Ascending aorta (tissue), 2 donors: ENCODE results near the gene ATXN1. TPM values are rescaled to one million over a fixed set of nuclear protein-coding genes. Genes with fewer than 3 reads are reported as not detected.

ENCODE experiments used
- DNase-seq, 2 donors: peaks; one replicate each; pipeline ENCODE4 v3.0.0-alpha.2; 2019; ENCODE audit warnings: low spot score in 2 of 2
- H3K27ac ChIP-seq, 2 donors: fragments of 200-600 bp; sonication (generic); one replicate each; pipeline ENCODE4 v1.5.1; 2016 to 2017; ENCODE audit warnings: mild to moderate bottlenecking in 1 of 2
- H3K27me3 ChIP-seq: fragments of 200-600 bp; sonication (generic); one replicate; pipeline ENCODE4 v1.5.1; 2017
- H3K36me3 ChIP-seq, 2 donors: fragments of 200-600 bp; sonication (generic); one replicate each; pipeline ENCODE4 v1.5.1; 2016
- H3K4me1 ChIP-seq, 2 donors: fragments of 200-600 bp; sonication (generic); one replicate each; pipeline ENCODE4 v1.5.1; 2016 to 2017; ENCODE audit warnings: mild to moderate bottlenecking in 1 of 2
- H3K4me3 ChIP-seq, 2 donors: fragments of 200-600 bp; sonication (generic); one replicate each; pipeline ENCODE4 v1.5.1; 2016 to 2017; ENCODE audit warnings: mild to moderate bottlenecking in 1 of 2
- H3K9me3 ChIP-seq, 2 donors: fragments of 200-600 bp; sonication (generic); one replicate each; pipeline ENCODE4 v1.5.1; 2016
- CTCF ChIP-seq, 3 experiments: fragments of 200-600 bp in 2 of 3; fragments of 450-650 bp in 1 of 3; sonication (generic) in 2 of 3; IDR thresholded peaks; one replicate each; pipeline ENCODE4 v1.5.1; 2016 to 2019; ENCODE audit warnings: antibody characterized with exemption in 3 of 3, mild to moderate bottlenecking in 1 of 3, moderate library complexity in 1 of 3
- intact Hi-C: fragments of 100-400 bp; cut with DNase I; formaldehyde crosslinking; loops from one replicate; pipeline ENCODE4 v1.15.1; 2023
- total RNA-seq: library from RNA; depleted of rRNA; stranded (reverse); fragments of >200 nt; gene quantifications from one replicate; pipeline ENCODE4 v1.1.0, GENCODE V29; 2016

ATXN1 gene
- total RNA-seq, 1 donor from 2014 or later = 68.3 TPM

- Histone ChIP-seq H3K27me3 (no peaks in the 10 kb centered on the region), H3K36me3 (peaks cover 17 to 21% of the 10 kb centered on the region in 2 donors), H3K4me3 (no peak overlapping the region), H3K9me3 (no peaks in the 10 kb centered on the region), H3K4me1 (peaks cover 0 to 21% of the 10 kb centered on the region in 2 donors), H3K27ac (no peak overlapping the region)
- DNase-seq = peak in 1 of 2 donors; percentile 46
- intact Hi-C loops = no loop called here
- TF ChIP-seq CTCF (IDR thresholded peaks at IDR 0.05) = no peak
Observed at GRCh38 chr6:16326531-16326930, 434.7 kb downstream of the ATXN1 start.

GRCh38 chr6:16324606-16325225, 436.5 kb downstream of the ATXN1 start:
- DNase-seq = peak in 1 of 2 donors; percentile 1
- no peak for TF ChIP-seq CTCF (IDR thresholded peaks at IDR 0.05)
- Histone ChIP-seq H3K27me3 (no peaks in the 10 kb centered on the region), H3K9me3 (no peaks in the 10 kb centered on the region), H3K27ac (no peak overlapping the region), H3K36me3 (peaks cover 17 to 21% of the 10 kb centered on the region in 2 donors), H3K4me1 (peaks cover 9 to 33% of the 10 kb centered on the region in 2 donors), H3K4me3 (no peak overlapping the region)
- intact Hi-C loops = loop anchor here (5.0 kb wide), 2 partner anchors 107 to 438 kb away; partner anchors contain the start of gene ATXN1

- no peak overlapping the region for H3K4me3 ChIP-seq
- no peaks in the 10 kb centered on the region for H3K9me3 ChIP-seq
- peaks cover 9 to 38% of the 10 kb centered on the region in 2 donors for H3K4me1 ChIP-seq
- no peaks in the 10 kb centered on the region for H3K27me3 ChIP-seq
- TF ChIP-seq CTCF (IDR thresholded peaks at IDR 0.05) = no peak
- intact Hi-C loops = loop anchor here (5.0 kb wide), 2 partner anchors 107 to 438 kb away; partner anchors contain the start of gene ATXN1
- H3K36me3 ChIP-seq = peaks cover 17 to 21% of the 10 kb centered on the region in 2 donors
- DNase-seq = no peak
- H3K27ac ChIP-seq = no peak overlapping the region
Observed at GRCh38 chr6:16324184-16324583, 437.1 kb downstream of the ATXN1 start.

GRCh38 chr6:16322666-16323312, 438.5 kb downstream of the ATXN1 start:
- no peak for TF ChIP-seq CTCF (IDR thresholded peaks at IDR 0.05)
- intact Hi-C loops = loop anchor here (5.0 kb wide), 2 partner anchors 105 to 440 kb away; partner anchors contain the start of gene ATXN1
- Histone ChIP-seq H3K36me3 (peaks cover 17% of the 10 kb centered on the region in 2 donors), H3K9me3 (no peaks in the 10 kb centered on the region), H3K27ac (peak overlapping the region; percentile 96), H3K27me3 (no peaks in the 10 kb centered on the region), H3K4me1 (peaks cover 9 to 52% of the 10 kb centered on the region in 2 donors), H3K4me3 (no peak overlapping the region)
- DNase-seq = peak; percentile 64 to 91

GRCh38 chr6:16321826-16322225, 439.4 kb downstream of the ATXN1 start:
- no peak for TF ChIP-seq CTCF (IDR thresholded peaks at IDR 0.05)
- peaks cover 8 to 10% of the 10 kb centered on the region in 2 donors for H3K36me3 ChIP-seq
- no peak overlapping the region for H3K4me3 ChIP-seq
- peak in 1 of 2 donors; percentile 52 for DNase-seq
- peak overlapping the region; percentile 96 for H3K27ac ChIP-seq
- H3K27me3 ChIP-seq = no peaks in the 10 kb centered on the region
- H3K9me3 ChIP-seq = no peaks in the 10 kb centered on the region
- H3K4me1 ChIP-seq = peaks cover 11 to 62% of the 10 kb centered on the region in 2 donors
- intact Hi-C loops = loop anchor here (2.0 to 5.0 kb wide), 3 partner anchors 83 to 440 kb away; partner anchors contain the start of genes ATXN1 and GMPR
